K562 (cell line): ENCODE measurements around the gene NACC1. TPM values are rescaled to one million over a fixed set of nuclear protein-coding genes. Genes with fewer than 3 reads are reported as not detected.

Source experiments
- HDAC2 ChIP-seq: fragments of 450-650 bp; IDR thresholded peaks from 2 replicates; pipeline ENCODE4 v1.6.1; 2016; ENCODE audit warnings: mild to moderate bottlenecking
- KLF1 ChIP-seq: fragments of 450-650 bp; IDR thresholded peaks from 2 replicates; pipeline ENCODE4 v1.6.1; 2016; ENCODE audit warnings: missing genetic modification characterization, missing compliant biosample characterization
- NELFE ChIP-seq: IDR thresholded peaks from 2 replicates; pipeline ENCODE4 v1.6.1; 2011; ENCODE audit warnings: mild to moderate bottlenecking; ENCODE audit not compliant: insufficient read depth, insufficient read length
- PHB ChIP-seq: fragments of 250-450 bp; sonication (Bioruptor Pico); IDR thresholded peaks from 2 replicates; pipeline ENCODE4 v1.5.0; 2021
- PTTG1 ChIP-seq: fragments of 450-650 bp; IDR thresholded peaks from 2 replicates; pipeline ENCODE4 v1.6.1; 2016; ENCODE audit warnings: low read depth, mild to moderate bottlenecking, missing genetic modification characterization, missing compliant biosample characterization
- RBM25 ChIP-seq: fragments of 200-400 bp; formaldehyde crosslinking; IDR thresholded peaks from 2 replicates; pipeline ENCODE4 v1.6.1; 2018; ENCODE audit warnings: low read length, low read depth, moderate library complexity; ENCODE audit not compliant: severe bottlenecking
- STAT5A ChIP-seq: IDR thresholded peaks from 2 replicates; pipeline ENCODE4 v1.6.1; 2012; ENCODE audit warnings: low read length, inconsistent platforms, borderline replicate concordance
- STAT5B ChIP-seq: fragments of 250-450 bp; sonication (Bioruptor Pico); IDR thresholded peaks from 2 replicates; pipeline ENCODE4 v1.8.0; 2021; ENCODE audit warnings: mild to moderate bottlenecking, inconsistent platforms
- TGIF2 ChIP-seq: sonication (generic); formaldehyde crosslinking; IDR thresholded peaks from 2 replicates; pipeline ENCODE4 v1.8.1; 2022; ENCODE audit warnings: mild to moderate bottlenecking, missing genetic modification reagents, moderate library complexity
- ZKSCAN1 ChIP-seq: fragments of 150-350 bp; IDR thresholded peaks from 2 replicates; pipeline ENCODE4 v1.6.1; 2016; ENCODE audit warnings: low read depth, low read length
- ZKSCAN3 ChIP-seq: fragments of 250-450 bp; sonication (Bioruptor Pico); IDR thresholded peaks from 2 replicates; pipeline ENCODE4 v1.4.0; 2020
- ZNF77 ChIP-seq: fragments of 250-450 bp; sonication (Bioruptor Pico); IDR thresholded peaks from 2 replicates; pipeline ENCODE4 v1.5.0; 2020
- polyA plus RNA-seq, 8 experiments: library from polyadenylated mRNA; depleted of rRNA in 4 of 8; stranded (reverse) in 5 of 8; unstranded in 3 of 8; fragments of >200 nt; fragmentation: Nextera tagmentation in 2 of 8; fragmentation: Illumina TruSeq in 1 of 8; extraction: Ambion mirVana in 2 of 8; extraction: Trizol in 1 of 8; gene quantifications; 2 replicates each; pipeline versions ENCODE4 v1.2.1 to v1.2.3, GENCODE V29; 2011 to 2014; ENCODE audit warnings: inconsistent platforms in 1 of 8, missing spikeins in 1 of 8
- total RNA-seq, 7 experiments: library from RNA; depleted of rRNA in 6 of 7; stranded (reverse); fragments of >200 nt in 6 of 7; fragmentation: Illumina TruSeq in 2 of 7; extraction: Trizol in 2 of 7; gene quantifications; 2 replicates each; pipeline versions ENCODE4 v1.2.1 to v1.2.3, GENCODE V29; 2011 to 2021; ENCODE audit warnings: low replicate concordance in 1 of 7
- TF ChIP-seq, protein P1 (sequence below), 2 experiments: fragments of 450-650 bp; conservative IDR thresholded peaks; 2 replicates each; pipeline ENCODE4 v1.6.1; 2017; ENCODE audit warnings: mild to moderate bottlenecking in 2 of 2, moderate library complexity in 2 of 2

NACC1 gene
- total and polyA plus RNA-seq, 9 of the 15 experiments (the other 6 are each of a cell fraction or from before 2014, with no cell fraction given): 0.04 to 96.6 (median 25.8) TPM

DNA sequence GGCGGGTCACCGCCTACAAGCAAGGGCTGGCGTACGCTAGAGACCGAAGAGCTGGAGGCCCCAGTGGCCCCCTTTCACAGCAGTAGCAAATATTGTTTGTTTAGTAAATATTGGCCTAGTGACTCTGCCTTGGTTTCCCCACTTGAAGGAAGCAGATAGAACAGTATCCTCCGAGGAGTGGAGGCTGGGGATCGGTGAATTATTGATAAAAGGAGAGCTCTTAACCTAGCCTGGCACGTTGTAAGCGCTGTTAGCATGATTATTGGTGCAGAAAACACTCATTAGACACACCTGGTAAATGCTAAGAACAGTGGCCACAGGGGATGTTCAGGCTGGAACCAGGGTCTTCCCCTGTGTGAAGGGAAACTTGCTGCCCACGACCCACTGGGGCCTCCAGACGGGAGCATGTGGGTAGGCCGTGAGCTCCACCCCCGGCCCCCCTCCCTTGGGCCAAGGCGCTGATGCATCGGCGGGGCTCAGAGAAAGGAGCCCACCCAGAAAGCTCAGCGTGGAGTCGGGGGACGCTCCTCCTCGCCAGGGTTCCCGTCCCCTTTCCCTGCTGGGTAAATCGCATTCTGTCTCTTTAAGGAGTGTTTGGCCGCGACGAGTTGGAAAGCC, 34.4 kb downstream of the NACC1 start (continued):
- TF ChIP-seq STAT5B (CRISPR knock-in tag) (no peak), NELFE (no peak), KLF1 (tag) (no peak), ZKSCAN1 (no peak), ZKSCAN3 (CRISPR knock-in tag) (no peak), ZNF77 (CRISPR knock-in tag) (no peak), TGIF2 (0 out of 2 replicates have a peak, but pooled peaks have one; percentile 10), PTTG1 (no peak), PHB (CRISPR knock-in tag) (no peak), HDAC2 (0 out of 2 replicates have a peak, but pooled peaks have one; percentile 5), STAT5A (no peak), RBM25 (no peak)
- TF ChIP-seq, protein P1, sequence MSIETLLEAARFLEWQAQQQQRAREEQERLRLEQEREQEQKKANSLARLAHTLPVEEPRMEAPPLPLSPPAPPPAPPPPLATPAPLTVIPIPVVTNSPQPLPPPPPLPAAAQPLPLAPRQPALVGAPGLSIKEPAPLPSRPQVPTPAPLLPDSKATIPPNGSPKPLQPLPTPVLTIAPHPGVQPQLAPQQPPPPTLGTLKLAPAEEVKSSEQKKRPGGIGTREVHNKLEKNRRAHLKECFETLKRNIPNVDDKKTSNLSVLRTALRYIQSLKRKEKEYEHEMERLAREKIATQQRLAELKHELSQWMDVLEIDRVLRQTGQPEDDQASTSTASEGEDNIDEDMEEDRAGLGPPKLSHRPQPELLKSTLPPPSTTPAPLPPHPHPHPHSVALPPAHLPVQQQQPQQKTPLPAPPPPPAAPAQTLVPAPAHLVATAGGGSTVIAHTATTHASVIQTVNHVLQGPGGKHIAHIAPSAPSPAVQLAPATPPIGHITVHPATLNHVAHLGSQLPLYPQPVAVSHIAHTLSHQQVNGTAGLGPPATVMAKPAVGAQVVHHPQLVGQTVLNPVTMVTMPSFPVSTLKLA (conservative IDR thresholded peaks at IDR 0.05): peak; percentile 36 to 48; a peak in 1 of 4 replicates
